ENCODE results near the gene PRICKLE1. TPM values are rescaled to one million over a fixed set of nuclear protein-coding genes. Genes with fewer than 3 reads are reported as not detected.

Gene PRICKLE1
- total and polyA plus RNA-seq, 9 of the 15 experiments (the other 6 are each of a cell fraction or from before 2014, with no cell fraction given): 0.22 to 0.85 (median 0.31) TPM

- WGBS (ENCODE audit: insufficient coverage, low coverage, missing lambda C conversion rate): 3% methylated on average over 4 of the region's 4 CpGs
- BruUV-seq (replicated peaks): no TSS peak
Measured at GRCh38 chr12:42585154-42585840, 4.2 kb downstream of the PRICKLE1 start.

More at GRCh38 chr12:42585154-42585840, 4.2 kb downstream of the PRICKLE1 start:
- no peak for FAIRE-seq
- H3K9me3 ChIP-seq (replicated peaks; ENCODE audit: control insufficient read depth, insufficient read depth, low read depth, low read length): no peaks in the 10 kb centered on the region
- peaks cover under 1 to 12% of the 10 kb centered on the region in 2 experiments; a peak in 2 of 5 replicates for H3K4me1 ChIP-seq (replicated peaks in 1 of 2; ENCODE audit: control insufficient read depth in 2 of 2, insufficient read depth in 2 of 2, low read length in 2 of 2)
- no peaks in the 10 kb centered on the region for H3K9me1 ChIP-seq (ENCODE audit: control insufficient read depth, insufficient read depth, low read length)
- no peak overlapping the region for H3K4me3 ChIP-seq
- H3K9ac ChIP-seq (ENCODE audit: insufficient read depth in 1 of 2, low read depth in 2 of 2, low read length in 2 of 2): no peak overlapping the region
- H2AFZ ChIP-seq (ENCODE audit: low read depth, low read length): no peak overlapping the region
- no peak for ATAC-seq
- no peaks in the 10 kb centered on the region for H3K79me2 ChIP-seq (ENCODE audit: control insufficient read depth, insufficient read depth, low read length)
- ChIA-PET CTCF (ENCODE audit: low intra/inter-chr PET ratio) (no interaction called here), POLR2A (no interaction called here)
- peaks cover 16 to 31% of the 10 kb centered on the region in 2 experiments; a peak in 4 of 5 replicates for H3K27me3 ChIP-seq (ENCODE audit: control insufficient read depth in 2 of 2, insufficient read depth in 2 of 2, low read length in 2 of 2)
- intact Hi-C loops (cut with micrococcal nuclease) (no loop called here), in situ Hi-C loops (cut with MboI) (no loop called here)
- no peaks in the 10 kb centered on the region for H3K36me3 ChIP-seq (ENCODE audit: control insufficient read depth, insufficient read depth, low read length)
- H3K4me2 ChIP-seq (ENCODE audit: insufficient read depth, low read length): no peak overlapping the region
- H3K27ac ChIP-seq (ENCODE audit: extremely low read depth, low read depth, low read length): no peak overlapping the region
- no peak for TF ChIP-seq ZBTB12 (CRISPR knock-in tag; IDR thresholded peaks at IDR 0.05)
- no peak for TF ChIP-seq POLR3G (IDR thresholded peaks at IDR 0.05; ENCODE audit: extremely low read depth, insufficient read length, insufficient replicate concordance)
- no peak for TF ChIP-seq CREB5 (CRISPR knock-in tag; IDR thresholded peaks at IDR 0.05)
- TF ChIP-seq ZBED1 (IDR thresholded peaks at IDR 0.05): no peak
- TF ChIP-seq ZNF551 (CRISPR knock-in tag; IDR thresholded peaks at IDR 0.05): no peak
- no peak for TF ChIP-seq FOXK2 (conservative IDR thresholded peaks at IDR 0.05 in 1 of 2, IDR thresholded peaks at IDR 0.05 in 1 of 2; ENCODE audit: low read depth in 2 of 2)
- TF ChIP-seq HIVEP1 (CRISPR knock-in tag; IDR thresholded peaks at IDR 0.05): no peak
- no peak for TF ChIP-seq PPARD (CRISPR knock-in tag; IDR thresholded peaks at IDR 0.05)
- TF ChIP-seq EWSR1 (IDR thresholded peaks at IDR 0.05; ENCODE audit: borderline replicate concordance, low read depth, partially characterized antibody): no peak
- no peak for TF ChIP-seq CREM (IDR thresholded peaks at IDR 0.05; ENCODE audit: low read depth)
- TF ChIP-seq NFYB (IDR thresholded peaks at IDR 0.05; ENCODE audit: extremely low read depth, insufficient read length): no peak
- TF ChIP-seq MAX (CRISPR knock-in tag; IDR thresholded peaks at IDR 0.05): no peak
- TF ChIP-seq ZNF274 (IDR thresholded peaks at IDR 0.05; ENCODE audit: borderline replicate concordance, low read depth, low read length): no peak
- TF ChIP-seq L3MBTL2 (IDR thresholded peaks at IDR 0.05): no peak
- no peak for TF ChIP-seq RBM34 (IDR thresholded peaks at IDR 0.05; ENCODE audit: borderline replicate concordance, insufficient read depth, low read length)
- no peak for TF ChIP-seq BRF2 (IDR thresholded peaks at IDR 0.05; ENCODE audit: borderline replicate concordance, insufficient read depth, insufficient read length)
- DNase-seq (ENCODE audit: extremely low read depth in 1 of 4, low spot score in 3 of 4): no peak
- no peaks in the 10 kb centered on the region for H4K20me1 ChIP-seq (replicated peaks; ENCODE audit: control insufficient read depth, insufficient read depth, low read length)
